ENCODE measurements around the gene LRCH1. TPM values are rescaled to one million over a fixed set of nuclear protein-coding genes. Genes with fewer than 3 reads are reported as not detected.

The LRCH1 gene
- total and polyA plus RNA-seq, 7 donors = 1.7 to 7.9 (median 4.1) TPM

GRCh38 chr13:46592385-46592784 lies 39.4 kb downstream of the LRCH1 start:
- H3K9me3 ChIP-seq = no peaks in the 10 kb centered on the region
- TF ChIP-seq CTCF (IDR thresholded peaks at IDR 0.05) = no peak
- no peak for ATAC-seq
- H3K27ac ChIP-seq = no peak overlapping the region
- intact Hi-C loops (cut with DNase I) = no loop called here
- peaks cover 30% of the 10 kb centered on the region for H3K4me1 ChIP-seq
- no peaks in the 10 kb centered on the region for H3K36me3 ChIP-seq (ENCODE audit: insufficient read depth in 1 of 2, low read depth in 1 of 2)
- H3K27me3 ChIP-seq (ENCODE audit: insufficient read depth in 3 of 3, low read length in 2 of 3) = no peaks in the 10 kb centered on the region
- H3K4me3 ChIP-seq = no peak overlapping the region
- no peak for DNase-seq

GRCh38 chr13:46593398-46593797 lies 40.4 kb downstream of the LRCH1 start:
- Histone ChIP-seq H3K4me1 (peaks cover 29% of the 10 kb centered on the region), H3K9me3 (no peaks in the 10 kb centered on the region), H3K27ac (no peak overlapping the region), H3K4me3 (no peak overlapping the region), H3K27me3 (ENCODE audit: insufficient read depth in 3 of 3, low read length in 2 of 3) (no peaks in the 10 kb centered on the region), H3K36me3 (ENCODE audit: insufficient read depth in 1 of 2, low read depth in 1 of 2) (no peaks in the 10 kb centered on the region)
- WGBS, 3 donors = 80 to 87% (median 84%) methylated on average over 11 of the region's 11 CpGs
- ATAC-seq (no peak), DNase-seq (no peak)
- TF ChIP-seq CTCF (IDR thresholded peaks at IDR 0.05) = no peak
- intact Hi-C loops (cut with DNase I) = no loop called here

GRCh38 chr13:46594374-46595078 lies 41.6 kb downstream of the LRCH1 start:
- H3K27ac ChIP-seq = no peak overlapping the region
- no peak overlapping the region for H3K4me3 ChIP-seq
- H3K9me3 ChIP-seq = no peaks in the 10 kb centered on the region
- H3K36me3 ChIP-seq (ENCODE audit: insufficient read depth in 1 of 2, low read depth in 1 of 2) = no peaks in the 10 kb centered on the region
- 72 to 81% (median 73%) methylated on average over 5 of the region's 5 CpGs for WGBS, 3 donors
- ATAC-seq (no peak), DNase-seq (no peak)
- H3K27me3 ChIP-seq (ENCODE audit: insufficient read depth in 3 of 3, low read length in 2 of 3) = no peaks in the 10 kb centered on the region
- peaks cover 29% of the 10 kb centered on the region for H3K4me1 ChIP-seq
- TF ChIP-seq CTCF (IDR thresholded peaks at IDR 0.05) = no peak
- intact Hi-C loops (cut with DNase I) = no loop called here

- whole genome bisulfite sequencing, 3 donors = 45 to 62% (median 46%) methylated on average over 6 of the region's 6 CpGs
- peaks cover 29% of the 10 kb centered on the region for H3K4me1 ChIP-seq
- H3K27me3 ChIP-seq (ENCODE audit: insufficient read depth in 3 of 3, low read length in 2 of 3) = no peaks in the 10 kb centered on the region
Observed at GRCh38 chr13:46595136-46595884, 42.3 kb downstream of the LRCH1 start.

More at GRCh38 chr13:46595136-46595884, 42.3 kb downstream of the LRCH1 start:
- no peak for TF ChIP-seq CTCF (IDR thresholded peaks at IDR 0.05)
- Histone ChIP-seq H3K4me3 (no peak overlapping the region), H3K9me3 (no peaks in the 10 kb centered on the region), H3K36me3 (ENCODE audit: insufficient read depth in 1 of 2, low read depth in 1 of 2) (no peaks in the 10 kb centered on the region), H3K27ac (no peak overlapping the region)
- ATAC-seq (no peak), DNase-seq (no peak)
- intact Hi-C loops (cut with DNase I) = no loop called here

Measured in psoas muscle (tissue), 8 donors.